GM23338 (cell line): ENCODE measurements around the gene SPG21.
A peak's percentile ranks its signal among the peaks of the same experiment; 100 is the strongest.

ENCODE experiments used
- CREB1 ChIP-seq: fragments of 250-450 bp; sonication (Bioruptor Pico); IDR thresholded peaks from 2 replicates; pipeline ENCODE4 v1.5.0; 2020; ENCODE audit warnings: low read depth, mild to moderate bottlenecking, moderate library complexity
- EZH2 ChIP-seq: fragments of 200-600 bp; sonication (generic); IDR thresholded peaks from one replicate; pipeline ENCODE4 v1.8.0; 2017; ENCODE audit warnings: antibody characterized with exemption, mild to moderate bottlenecking, low read depth; ENCODE audit not compliant: unreplicated experiment
- EZH2phosphoT487 ChIP-seq: fragments of 200-600 bp; sonication (generic); IDR thresholded peaks from one replicate; pipeline ENCODE4 v1.8.1; 2018; ENCODE audit warnings: antibody characterized with exemption; ENCODE audit not compliant: unreplicated experiment
- JUNB ChIP-seq: IDR thresholded peaks from one replicate; pipeline ENCODE4 v1.6.1; 2016; ENCODE audit warnings: antibody characterized with exemption; ENCODE audit not compliant: unreplicated experiment
- NANOG ChIP-seq: IDR thresholded peaks from 2 replicates; pipeline ENCODE4 v1.6.1; 2016; ENCODE audit warnings: antibody characterized with exemption, borderline replicate concordance
- POLR2AphosphoS5 ChIP-seq: IDR thresholded peaks from 2 replicates; pipeline ENCODE4 v1.6.1; 2016; ENCODE audit warnings: antibody characterized with exemption, low read depth
- REST ChIP-seq: IDR thresholded peaks from one replicate; pipeline ENCODE4 v1.6.1; 2018; ENCODE audit warnings: antibody characterized with exemption; ENCODE audit not compliant: unreplicated experiment
- ZNF331 ChIP-seq: fragments of 250-450 bp; sonication (Bioruptor Pico); IDR thresholded peaks from 2 replicates; pipeline ENCODE4 v1.5.0; 2020; ENCODE audit warnings: low read depth, mild to moderate bottlenecking, moderate library complexity
- TF ChIP-seq, protein P1 (sequence below), 2 experiments: fragments of 200-600 bp in 1 of 2; sonication (generic) in 1 of 2; conservative IDR thresholded peaks; 2 replicates each; pipeline versions ENCODE4 v1.5.1 to v1.6.1; 2016 to 2017; ENCODE audit warnings: antibody characterized with exemption in 2 of 2, low read depth in 2 of 2, mild to moderate bottlenecking in 2 of 2, moderate library complexity in 1 of 2
- TF ChIP-seq, protein P2 (sequence below): IDR thresholded peaks from 2 replicates; pipeline ENCODE4 v1.6.1; 2016; ENCODE audit warnings: antibody characterized with exemption

DNA sequence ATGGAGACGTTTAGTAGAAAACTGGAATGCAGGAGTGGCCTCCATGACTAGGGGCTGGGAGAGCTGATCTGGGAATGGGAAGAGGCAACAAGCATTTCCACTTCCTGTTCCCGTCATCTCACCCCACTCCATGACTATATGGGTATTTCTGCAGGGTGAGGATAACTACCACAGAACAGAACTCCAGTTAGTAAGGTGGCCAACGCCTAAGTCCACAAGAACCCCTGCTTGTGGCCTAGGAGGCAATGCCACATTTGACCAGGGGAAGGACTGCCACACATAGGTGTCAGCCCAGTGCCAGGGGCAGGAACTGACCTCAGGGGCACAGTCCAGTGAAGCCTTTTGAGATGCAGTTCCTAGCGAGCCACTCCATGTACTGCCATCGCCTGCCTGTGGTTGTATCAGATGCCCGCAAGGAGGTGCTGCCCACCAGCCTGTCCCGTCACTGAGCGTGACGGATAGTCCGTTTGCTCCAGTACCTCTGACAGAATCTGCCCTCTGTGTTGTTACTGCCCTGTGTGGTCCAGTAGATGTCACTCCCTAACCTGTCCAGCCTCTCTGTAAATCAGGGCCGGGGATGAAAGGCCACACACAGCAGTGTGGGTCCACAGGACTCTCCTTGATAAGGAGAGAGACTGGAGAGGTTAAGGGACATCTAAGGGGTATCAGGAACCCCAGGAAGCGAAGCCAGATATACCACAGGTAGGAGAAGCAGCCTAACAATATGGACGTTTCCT is 43.3 kb upstream of the SPG21 start:
- TF ChIP-seq, protein P1, sequence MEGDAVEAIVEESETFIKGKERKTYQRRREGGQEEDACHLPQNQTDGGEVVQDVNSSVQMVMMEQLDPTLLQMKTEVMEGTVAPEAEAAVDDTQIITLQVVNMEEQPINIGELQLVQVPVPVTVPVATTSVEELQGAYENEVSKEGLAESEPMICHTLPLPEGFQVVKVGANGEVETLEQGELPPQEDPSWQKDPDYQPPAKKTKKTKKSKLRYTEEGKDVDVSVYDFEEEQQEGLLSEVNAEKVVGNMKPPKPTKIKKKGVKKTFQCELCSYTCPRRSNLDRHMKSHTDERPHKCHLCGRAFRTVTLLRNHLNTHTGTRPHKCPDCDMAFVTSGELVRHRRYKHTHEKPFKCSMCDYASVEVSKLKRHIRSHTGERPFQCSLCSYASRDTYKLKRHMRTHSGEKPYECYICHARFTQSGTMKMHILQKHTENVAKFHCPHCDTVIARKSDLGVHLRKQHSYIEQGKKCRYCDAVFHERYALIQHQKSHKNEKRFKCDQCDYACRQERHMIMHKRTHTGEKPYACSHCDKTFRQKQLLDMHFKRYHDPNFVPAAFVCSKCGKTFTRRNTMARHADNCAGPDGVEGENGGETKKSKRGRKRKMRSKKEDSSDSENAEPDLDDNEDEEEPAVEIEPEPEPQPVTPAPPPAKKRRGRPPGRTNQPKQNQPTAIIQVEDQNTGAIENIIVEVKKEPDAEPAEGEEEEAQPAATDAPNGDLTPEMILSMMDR (conservative IDR thresholded peaks at IDR 0.05; ENCODE audit: low read depth in 2 of 2): peak; percentile 84 to 97
- TF ChIP-seq ZNF331 (no peak), POLR2AphosphoS5 (no peak), JUNB (no peak), CREB1 (CRISPR knock-in tag) (peak; percentile 60), REST (no peak), EZH2 (no peak), EZH2phosphoT487 (no peak), NANOG (no peak)
- TF ChIP-seq, protein P2, sequence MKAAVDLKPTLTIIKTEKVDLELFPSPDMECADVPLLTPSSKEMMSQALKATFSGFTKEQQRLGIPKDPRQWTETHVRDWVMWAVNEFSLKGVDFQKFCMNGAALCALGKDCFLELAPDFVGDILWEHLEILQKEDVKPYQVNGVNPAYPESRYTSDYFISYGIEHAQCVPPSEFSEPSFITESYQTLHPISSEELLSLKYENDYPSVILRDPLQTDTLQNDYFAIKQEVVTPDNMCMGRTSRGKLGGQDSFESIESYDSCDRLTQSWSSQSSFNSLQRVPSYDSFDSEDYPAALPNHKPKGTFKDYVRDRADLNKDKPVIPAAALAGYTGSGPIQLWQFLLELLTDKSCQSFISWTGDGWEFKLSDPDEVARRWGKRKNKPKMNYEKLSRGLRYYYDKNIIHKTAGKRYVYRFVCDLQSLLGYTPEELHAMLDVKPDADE: no peak
